ENCODE measurements around the gene WDR35.

The WDR35 gene

GRCh38 chr2:20025065-20025786 lies 35.3 kb upstream of the WDR35 start (continued):
- TF ChIP-seq POU6F1 (CRISPR knock-in tag; IDR thresholded peaks at IDR 0.05; ENCODE audit: borderline replicate concordance, low read depth) (no peak), RARB (CRISPR knock-in tag; IDR thresholded peaks at IDR 0.05) (no peak), OSR1 (CRISPR knock-in tag; IDR thresholded peaks at IDR 0.05) (no peak), TOX (CRISPR knock-in tag; IDR thresholded peaks at IDR 0.05; ENCODE audit: borderline replicate concordance) (no peak), ZC3H10 (CRISPR knock-in tag; IDR thresholded peaks at IDR 0.05) (no peak), PPARA (CRISPR knock-in tag; IDR thresholded peaks at IDR 0.05; ENCODE audit: borderline replicate concordance) (no peak), CSRNP3 (CRISPR knock-in tag; IDR thresholded peaks at IDR 0.05) (no peak), ZNF565 (CRISPR knock-in tag; conservative IDR thresholded peaks at IDR 0.05; ENCODE audit: low read depth) (no peak), TCF4 (CRISPR knock-in tag; IDR thresholded peaks at IDR 0.05; ENCODE audit: borderline replicate concordance) (no peak), CSDC2 (CRISPR knock-in tag; IDR thresholded peaks at IDR 0.05) (no peak), ZFP3 (CRISPR knock-in tag; IDR thresholded peaks at IDR 0.05) (no peak), CREB5 (CRISPR knock-in tag; IDR thresholded peaks at IDR 0.05; ENCODE audit: low read depth) (peak; percentile 29; the same call in 1 of the 2 replicates), SNAI2 (CRISPR knock-in tag; IDR thresholded peaks at IDR 0.05) (no peak)

- no peak for ATAC-seq
- TF ChIP-seq ZNF70 (CRISPR knock-in tag; IDR thresholded peaks at IDR 0.05) (no peak), ZFP30 (CRISPR knock-in tag; IDR thresholded peaks at IDR 0.05) (no peak), PATZ1 (CRISPR knock-in tag; IDR thresholded peaks at IDR 0.05; ENCODE audit: borderline replicate concordance) (no peak), TCF4 (CRISPR knock-in tag; IDR thresholded peaks at IDR 0.05; ENCODE audit: borderline replicate concordance) (no peak), OSR1 (CRISPR knock-in tag; IDR thresholded peaks at IDR 0.05) (no peak), TOX (CRISPR knock-in tag; IDR thresholded peaks at IDR 0.05; ENCODE audit: borderline replicate concordance) (no peak), PPARA (CRISPR knock-in tag; IDR thresholded peaks at IDR 0.05; ENCODE audit: borderline replicate concordance) (no peak), ESRRG (CRISPR knock-in tag; IDR thresholded peaks at IDR 0.05) (no peak)
Observed at GRCh38 chr2:20023688-20024087, 33.8 kb upstream of the WDR35 start.

- TF ChIP-seq ARNTL (CRISPR knock-in tag; IDR thresholded peaks at IDR 0.05; ENCODE audit: borderline replicate concordance, low read depth): no peak
- TF ChIP-seq CREB5 (CRISPR knock-in tag; IDR thresholded peaks at IDR 0.05; ENCODE audit: low read depth): no peak
- ATAC-seq: no peak
Observed at GRCh38 chr2:20021405-20022009, 31.6 kb upstream of the WDR35 start.

- no peak for TF ChIP-seq ZFP30 (CRISPR knock-in tag; IDR thresholded peaks at IDR 0.05)
- no peak for TF ChIP-seq ZNF8 (CRISPR knock-in tag; IDR thresholded peaks at IDR 0.05)
- TF ChIP-seq ESRRG (CRISPR knock-in tag; IDR thresholded peaks at IDR 0.05): no peak
- no peak for TF ChIP-seq CSRNP3 (CRISPR knock-in tag; IDR thresholded peaks at IDR 0.05)
- no peak for TF ChIP-seq TCF4 (CRISPR knock-in tag; IDR thresholded peaks at IDR 0.05; ENCODE audit: borderline replicate concordance)
- TF ChIP-seq OSR1 (CRISPR knock-in tag; IDR thresholded peaks at IDR 0.05): no peak
- no peak for TF ChIP-seq CSDC2 (CRISPR knock-in tag; IDR thresholded peaks at IDR 0.05)
- no peak for ATAC-seq
Observed at GRCh38 chr2:20019747-20020146, 29.8 kb upstream of the WDR35 start.
